Erythroblast (primary cell): ENCODE measurements around the gene DPH6.

Experiments
- GATA1 ChIP-seq: IDR thresholded peaks from 2 replicates; pipeline ENCODE4 v1.6.1; 2011; ENCODE audit warnings: low read depth, mild to moderate bottlenecking, control low read depth, low read length, moderate library complexity
- POLR2A ChIP-seq: IDR thresholded peaks from 2 replicates; pipeline ENCODE4 v1.6.1; 2011; ENCODE audit warnings: mild to moderate bottlenecking, low read length

DNA sequence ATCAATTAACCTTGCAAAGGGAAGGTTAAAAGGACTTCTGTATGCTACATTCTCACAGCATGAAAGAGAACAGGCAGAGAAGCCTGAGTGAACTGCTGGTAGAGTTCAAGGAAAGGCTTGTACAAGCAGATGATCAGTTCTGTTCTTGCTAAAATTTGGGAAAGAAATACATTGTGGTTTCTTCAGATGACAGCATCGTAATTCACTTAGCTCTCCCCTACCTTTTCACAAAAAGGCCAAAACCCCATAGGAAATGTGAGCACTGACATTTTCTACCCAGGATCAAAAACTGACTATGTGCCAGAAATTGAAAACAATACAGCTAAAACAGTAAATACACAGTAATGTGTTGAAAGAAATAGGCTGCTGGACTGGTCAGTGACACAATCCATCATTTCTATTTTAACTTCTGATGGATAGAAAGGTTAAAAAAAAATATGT lies 216.4 kb downstream of the DPH6 start:
- TF ChIP-seq POLR2A (no peak), GATA1 (no peak)
